ENCODE data around the gene PFKFB1. TPM values are rescaled to one million over a fixed set of nuclear protein-coding genes. Genes with fewer than 3 reads are reported as not detected.

PFKFB1 gene
- total and polyA plus RNA-seq, 2 donors (not counting 1 experiment from before 2014, with no cell fraction given) = under 0.01 TPM; not detected in 1

GRCh38 chrX:55028611-55029010 lies 34.6 kb upstream of the PFKFB1 start:
- no peaks in the 10 kb centered on the region for H3K79me2 ChIP-seq (ENCODE audit: control insufficient read depth, insufficient read depth, low read length)
- no peak for TF ChIP-seq CTCF (conservative IDR thresholded peaks at IDR 0.05 in 1 of 2, IDR thresholded peaks at IDR 0.05 in 1 of 2; ENCODE audit: low read depth in 1 of 2, low read length in 2 of 2)
- TF ChIP-seq EZH2 (IDR thresholded peaks at IDR 0.05; ENCODE audit: low read length, missing control alignments) = no peak
- DNase-seq (ENCODE audit: low read depth in 2 of 2) = no peak

DNA sequence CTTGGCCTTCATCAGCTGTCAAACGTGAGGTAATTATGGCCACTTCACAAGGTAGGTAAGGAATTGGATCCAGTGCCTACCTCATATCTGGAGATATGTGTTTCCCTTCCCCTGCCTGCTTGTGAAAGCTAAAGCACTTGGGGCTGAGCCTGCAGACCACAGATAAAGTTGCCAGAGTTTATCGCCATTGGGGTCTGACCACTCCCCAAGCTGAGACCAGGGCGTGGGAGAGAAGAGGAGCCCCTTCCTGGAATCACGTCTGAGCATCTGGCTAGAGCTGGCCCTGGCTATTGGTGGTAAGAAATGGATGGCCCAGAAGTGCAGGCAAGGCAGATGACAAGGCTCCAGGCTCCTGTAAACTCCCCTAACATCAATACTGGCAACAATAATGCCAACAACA lies 34.1 kb upstream of the PFKFB1 start:
- H3K4me3 ChIP-seq (replicated peaks in 1 of 4; ENCODE audit: control extremely low read depth in 1 of 4, insufficient read depth in 1 of 4, low read depth in 3 of 4, low read length in 4 of 4) = no peak overlapping the region
- H3K27me3 ChIP-seq (ENCODE audit: control insufficient read depth, insufficient read depth, low read length) = no peaks in the 10 kb centered on the region
- H3K9me3 ChIP-seq (ENCODE audit: control insufficient read depth, insufficient read depth, low read depth, low read length) = no peaks in the 10 kb centered on the region
- H2AFZ ChIP-seq (ENCODE audit: low read length) = no peak overlapping the region
- H3K79me2 ChIP-seq (ENCODE audit: control insufficient read depth, insufficient read depth, low read length) = no peaks in the 10 kb centered on the region
- DNase-seq (ENCODE audit: low read depth in 2 of 2) = no peak
- H3K4me2 ChIP-seq (ENCODE audit: extremely low read depth, insufficient read depth, low read length) = no peak overlapping the region
- no peaks in the 10 kb centered on the region for H4K20me1 ChIP-seq (ENCODE audit: control insufficient read depth, extremely low read depth, insufficient read depth, low read length)
- H3K9ac ChIP-seq (ENCODE audit: insufficient read depth, low read length) = no peak overlapping the region
- TF ChIP-seq CTCF (conservative IDR thresholded peaks at IDR 0.05 in 1 of 2, IDR thresholded peaks at IDR 0.05 in 1 of 2; ENCODE audit: low read depth in 1 of 2, low read length in 2 of 2) (no peak), EZH2 (IDR thresholded peaks at IDR 0.05; ENCODE audit: low read length, missing control alignments) (no peak)
- H3K36me3 ChIP-seq (ENCODE audit: control insufficient read depth, insufficient read depth, low read length) = no peaks in the 10 kb centered on the region
- H3K4me1 ChIP-seq (ENCODE audit: control insufficient read depth, extremely low read depth, insufficient read depth, low read length) = no peaks in the 10 kb centered on the region
- no peak overlapping the region for H3K27ac ChIP-seq (ENCODE audit: insufficient read depth, low read length)

More at GRCh38 chrX:55028611-55029010, 34.6 kb upstream of the PFKFB1 start:
- Histone ChIP-seq H3K36me3 (ENCODE audit: control insufficient read depth, insufficient read depth, low read length) (no peaks in the 10 kb centered on the region), H3K27me3 (ENCODE audit: control insufficient read depth, insufficient read depth, low read length) (no peaks in the 10 kb centered on the region), H3K4me2 (ENCODE audit: extremely low read depth, insufficient read depth, low read length) (no peak overlapping the region), H3K27ac (ENCODE audit: insufficient read depth, low read length) (no peak overlapping the region), H3K4me3 (replicated peaks in 1 of 4; ENCODE audit: control extremely low read depth in 1 of 4, insufficient read depth in 1 of 4, low read depth in 3 of 4, low read length in 4 of 4) (no peak overlapping the region), H3K9me3 (ENCODE audit: control insufficient read depth, insufficient read depth, low read depth, low read length) (no peaks in the 10 kb centered on the region), H4K20me1 (ENCODE audit: control insufficient read depth, extremely low read depth, insufficient read depth, low read length) (no peaks in the 10 kb centered on the region), H2AFZ (ENCODE audit: low read length) (no peak overlapping the region), H3K4me1 (ENCODE audit: control insufficient read depth, extremely low read depth, insufficient read depth, low read length) (no peaks in the 10 kb centered on the region), H3K9ac (ENCODE audit: insufficient read depth, low read length) (no peak overlapping the region)

DNA sequence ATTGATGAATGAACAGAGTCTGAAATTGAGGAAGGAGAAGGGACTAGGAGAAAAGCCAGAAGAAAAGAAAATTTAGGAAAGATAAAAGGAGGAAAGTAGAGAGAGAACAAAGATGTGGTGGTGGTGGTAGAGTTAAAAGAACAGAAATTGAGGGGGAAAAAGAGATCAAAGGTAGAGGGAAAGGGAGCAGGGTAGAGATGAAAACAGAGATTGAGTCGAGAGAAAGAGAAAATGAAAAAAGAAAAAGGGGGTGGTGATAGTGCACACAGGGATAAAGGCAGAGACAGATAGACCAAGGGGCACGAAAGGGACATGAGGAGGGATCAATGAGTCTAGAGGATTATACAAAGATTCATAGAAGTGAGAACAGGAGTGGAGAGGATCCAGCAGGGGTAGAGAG lies 32.9 kb upstream of the PFKFB1 start:
- TF ChIP-seq EZH2 (IDR thresholded peaks at IDR 0.05; ENCODE audit: low read length, missing control alignments) (no peak), CTCF (conservative IDR thresholded peaks at IDR 0.05 in 1 of 2, IDR thresholded peaks at IDR 0.05 in 1 of 2; ENCODE audit: low read depth in 1 of 2, low read length in 2 of 2) (no peak)
- Histone ChIP-seq H3K9me3 (ENCODE audit: control insufficient read depth, insufficient read depth, low read depth, low read length) (no peaks in the 10 kb centered on the region), H4K20me1 (ENCODE audit: control insufficient read depth, extremely low read depth, insufficient read depth, low read length) (no peaks in the 10 kb centered on the region), H3K36me3 (ENCODE audit: control insufficient read depth, insufficient read depth, low read length) (no peaks in the 10 kb centered on the region), H3K27me3 (ENCODE audit: control insufficient read depth, insufficient read depth, low read length) (no peaks in the 10 kb centered on the region), H3K27ac (ENCODE audit: insufficient read depth, low read length) (no peak overlapping the region), H3K4me1 (ENCODE audit: control insufficient read depth, extremely low read depth, insufficient read depth, low read length) (no peaks in the 10 kb centered on the region), H3K79me2 (ENCODE audit: control insufficient read depth, insufficient read depth, low read length) (no peaks in the 10 kb centered on the region), H3K9ac (ENCODE audit: insufficient read depth, low read length) (no peak overlapping the region), H2AFZ (ENCODE audit: low read length) (no peak overlapping the region), H3K4me3 (replicated peaks in 1 of 4; ENCODE audit: control extremely low read depth in 1 of 4, insufficient read depth in 1 of 4, low read depth in 3 of 4, low read length in 4 of 4) (no peak overlapping the region), H3K4me2 (ENCODE audit: extremely low read depth, insufficient read depth, low read length) (no peak overlapping the region)
- DNase-seq (ENCODE audit: low read depth in 2 of 2) = no peak
